ELR (cell line): ENCODE data around the gene IVNS1ABP.
"Not testable (repeated sequence)": the region's sequence is repeated elsewhere in the genome, so short reads cannot be mapped to it uniquely, and the experiment has no call there.

Experiments
- DNase-seq: peaks from one replicate; pipeline ENCODE4 v3.0.0-alpha.2; 2015; ENCODE audit warnings: low read depth

Gene IVNS1ABP

GRCh38 chr1:185257116-185257949 is 59.7 kb downstream of the IVNS1ABP start:
- DNase-seq: not testable (repeated sequence)

- not testable (repeated sequence) for DNase-seq
Observed at GRCh38 chr1:185255595-185255994, 61.4 kb downstream of the IVNS1ABP start.

GRCh38 chr1:185252404-185252803 is 64.6 kb downstream of the IVNS1ABP start:
- not testable (repeated sequence) for DNase-seq

- not testable (repeated sequence) for DNase-seq
Observed at GRCh38 chr1:185251928-185252327, 65.1 kb downstream of the IVNS1ABP start.

GRCh38 chr1:185250063-185250462 is 67.0 kb downstream of the IVNS1ABP start:
- DNase-seq: no peak

- DNase-seq: no peak
Observed at GRCh38 chr1:185249563-185249962, 67.5 kb downstream of the IVNS1ABP start.
